ENCODE measurements around the gene CCDC117.
A peak's percentile ranks its signal among the peaks of the same experiment; 100 is the strongest.

Gene CCDC117

DNA sequence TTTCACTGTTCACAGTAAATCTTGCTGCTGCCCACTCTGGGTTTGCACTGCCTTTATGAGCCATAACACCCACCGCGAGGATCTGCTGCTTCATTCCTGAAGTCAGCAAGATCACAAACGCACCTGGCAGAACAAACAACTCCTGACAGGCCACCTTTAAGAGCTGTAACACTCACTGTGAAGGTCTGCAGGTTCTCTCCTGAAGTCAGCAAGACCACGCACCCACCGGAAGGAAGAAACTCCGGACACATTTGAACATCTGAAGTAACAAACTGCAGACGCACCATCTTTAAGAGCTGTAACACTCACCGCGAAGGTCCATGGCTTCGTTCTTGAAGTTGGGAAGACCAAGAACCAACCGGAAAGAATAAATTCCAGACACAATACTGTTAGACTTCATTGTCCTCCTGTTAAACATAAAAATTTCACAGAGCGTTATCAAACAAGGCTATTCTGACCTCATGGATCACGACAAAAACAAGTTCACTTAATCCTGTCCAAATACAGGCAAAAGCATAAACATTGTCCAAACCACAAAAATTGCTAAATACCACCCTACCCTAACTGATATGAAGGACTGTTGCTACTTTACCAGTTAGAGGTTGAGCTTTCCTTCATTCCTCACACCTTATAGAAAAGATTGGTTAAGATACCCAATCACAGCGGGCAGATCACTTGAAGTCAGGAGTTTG, 3.0 kb upstream of the CCDC117 start:
- no peak for DNase-seq

DNA sequence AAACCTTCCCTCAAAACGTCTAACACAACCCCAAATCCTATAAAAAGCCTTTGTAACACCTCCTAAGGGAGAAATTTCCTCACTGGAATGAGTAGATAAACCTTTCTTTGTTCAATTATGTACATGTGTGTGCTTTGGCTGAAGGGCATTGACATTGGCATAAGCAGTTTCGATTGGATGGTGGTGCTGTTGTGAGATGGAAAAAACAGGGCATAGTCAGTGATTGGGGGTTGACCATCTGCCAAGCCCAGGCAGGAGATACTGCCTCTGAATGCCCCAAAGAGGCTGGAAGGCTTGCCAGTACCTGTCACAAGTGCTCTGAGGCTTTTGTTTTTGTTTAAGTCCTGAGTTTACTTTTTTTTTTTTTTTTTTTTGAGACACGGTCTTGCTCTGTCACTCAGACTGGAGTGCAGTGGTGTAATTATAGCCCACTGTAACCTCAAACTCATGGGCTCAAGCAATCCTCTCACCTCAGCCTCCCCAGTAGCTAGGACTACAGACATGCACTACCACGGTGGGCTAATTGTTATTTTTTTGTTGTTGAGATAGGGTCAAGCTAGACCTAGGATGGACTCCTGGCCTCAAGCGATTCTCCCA, 1.2 kb upstream of the CCDC117 start:
- no peak for DNase-seq

DNA sequence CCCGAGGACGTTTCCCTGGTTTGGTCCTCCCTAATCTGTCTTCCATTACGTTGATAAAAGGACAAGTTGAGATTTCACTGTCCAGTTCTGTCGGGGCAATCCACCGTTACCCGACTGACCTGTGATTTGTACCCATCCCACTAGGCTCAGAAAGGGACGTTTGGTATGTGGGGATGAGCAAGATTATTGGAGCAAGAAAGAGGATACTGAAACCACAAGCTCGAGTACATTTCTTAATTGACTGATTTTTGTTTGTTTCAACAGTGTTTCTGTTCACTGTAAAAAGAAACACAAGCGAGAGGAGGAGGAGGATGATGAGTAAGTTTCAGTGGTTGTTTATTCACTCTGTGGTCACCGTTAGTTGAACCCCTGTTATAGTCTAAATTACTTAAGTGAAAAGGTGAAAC, 969 bp downstream of the CCDC117 start:
- DNase-seq = no peak

DNA sequence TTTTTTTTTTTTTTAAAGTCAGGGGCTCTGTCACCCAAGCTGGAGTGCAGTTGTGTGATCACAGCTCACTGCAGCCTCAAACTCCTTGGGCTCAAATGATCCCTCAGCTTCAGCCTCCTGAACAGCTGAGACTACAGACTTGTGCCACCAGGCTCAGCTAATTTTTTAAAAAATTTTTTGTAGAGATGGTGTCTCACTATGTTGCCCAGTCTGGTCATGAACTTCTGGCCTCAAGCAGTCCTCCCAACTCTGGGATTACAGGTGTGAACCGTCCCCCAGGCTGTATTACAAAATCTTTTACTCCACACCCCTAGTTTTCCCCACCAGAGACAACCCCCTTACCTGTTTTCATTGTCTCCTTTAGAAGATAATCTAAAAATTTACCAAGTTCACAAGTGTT, 1.9 kb downstream of the CCDC117 start:
- DNase-seq = no peak

DNA sequence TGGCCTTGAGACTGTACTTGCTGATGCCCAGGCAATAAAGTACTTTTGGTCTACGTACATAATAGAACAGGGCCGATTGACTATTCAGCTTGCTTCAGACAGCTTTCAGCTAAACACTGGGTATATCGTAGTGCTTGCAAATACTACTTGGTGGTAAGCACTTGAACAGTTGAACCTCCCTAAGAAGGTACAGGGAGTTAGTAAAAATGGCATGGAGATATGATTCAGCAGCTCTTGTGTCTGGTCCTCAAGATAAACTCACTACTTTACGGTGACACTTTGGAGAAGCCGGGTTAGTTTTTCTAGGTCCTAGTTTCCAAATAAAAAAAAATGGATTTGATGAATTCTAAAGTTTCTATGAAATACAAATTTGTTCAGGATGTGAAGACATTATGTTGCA, 7.3 kb downstream of the CCDC117 start:
- no peak for DNase-seq

DNA sequence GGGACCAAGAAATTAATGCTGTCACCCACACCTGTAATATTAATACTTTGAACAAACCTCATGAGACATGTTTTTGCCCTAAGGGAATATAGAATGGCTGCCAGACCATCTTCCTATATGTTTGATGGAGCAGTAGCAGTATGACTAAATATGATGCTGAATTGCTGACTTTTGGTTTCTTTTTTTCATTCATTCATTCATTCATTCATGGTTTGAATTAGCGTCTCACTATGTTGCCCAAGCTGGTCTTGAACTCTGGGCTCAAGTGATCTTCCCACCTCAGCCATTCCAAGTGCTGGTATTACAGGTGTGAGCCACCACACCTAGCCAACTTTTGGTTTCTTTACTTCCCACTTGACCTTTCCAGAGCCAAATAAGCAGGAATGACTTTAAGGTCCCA, 7.8 kb downstream of the CCDC117 start:
- no peak for DNase-seq

DNA sequence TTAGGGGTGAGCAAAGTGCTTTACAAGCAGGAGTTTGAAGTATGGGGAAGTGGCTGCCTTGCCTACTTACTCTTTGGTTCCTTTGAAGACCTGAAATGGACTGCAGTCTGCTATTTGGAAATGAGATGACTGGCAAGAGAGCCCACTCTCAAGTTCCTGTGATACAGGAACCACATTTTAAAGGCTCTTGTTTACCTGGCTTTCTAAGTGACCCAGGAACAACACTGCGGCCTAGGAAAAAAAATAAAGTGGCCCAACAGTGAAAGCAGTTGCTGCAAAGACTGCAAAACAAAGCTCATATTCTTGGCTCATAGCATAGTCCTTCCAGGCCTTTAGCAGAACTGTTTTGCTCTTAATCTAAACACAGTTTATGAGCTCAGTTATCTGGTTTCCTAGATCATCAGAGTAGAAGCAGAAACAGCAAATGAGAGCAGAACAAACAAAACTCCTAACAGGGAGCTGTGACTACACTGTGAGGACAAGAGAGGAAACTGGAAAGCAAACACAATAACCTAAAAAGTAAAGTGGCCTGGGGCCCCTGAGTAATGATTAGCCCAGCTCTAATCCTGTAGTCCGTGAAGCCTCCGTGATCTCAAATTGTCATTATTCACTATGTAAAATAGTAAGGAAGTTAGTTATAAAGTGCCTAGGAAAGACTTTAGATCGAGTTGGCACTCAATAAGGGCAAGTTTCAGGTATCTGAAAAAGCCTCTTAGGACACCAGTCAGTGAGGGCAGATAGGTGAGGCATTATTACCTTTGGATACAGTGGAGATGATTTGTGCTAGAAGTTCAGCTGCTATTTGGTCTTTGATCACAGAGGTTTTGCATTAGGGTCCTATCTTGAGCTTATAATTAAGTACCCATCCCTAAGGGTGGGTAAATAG, 11.5 kb downstream of the CCDC117 start:
- no peak for DNase-seq

DNA sequence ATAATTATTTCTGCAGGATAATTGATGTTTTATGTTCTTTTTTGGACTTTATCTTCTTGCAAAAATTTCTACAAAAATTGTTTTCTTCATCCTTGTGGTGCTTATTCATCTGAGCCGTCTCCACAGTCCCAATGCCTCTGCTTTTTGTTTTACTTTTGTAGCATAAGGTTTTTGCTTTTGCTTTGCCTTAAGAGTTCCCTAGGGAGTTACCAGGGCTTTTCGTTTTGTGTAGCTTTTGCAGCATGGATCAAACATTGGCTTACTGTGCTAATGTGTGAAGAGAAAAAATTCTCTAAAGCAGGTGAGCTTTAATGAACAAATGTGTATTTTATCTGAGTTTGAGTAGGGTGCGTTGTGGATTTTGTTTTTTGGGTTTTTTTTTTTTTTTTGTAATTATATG, 16.1 kb downstream of the CCDC117 start:
- DNase-seq = no peak

DNA sequence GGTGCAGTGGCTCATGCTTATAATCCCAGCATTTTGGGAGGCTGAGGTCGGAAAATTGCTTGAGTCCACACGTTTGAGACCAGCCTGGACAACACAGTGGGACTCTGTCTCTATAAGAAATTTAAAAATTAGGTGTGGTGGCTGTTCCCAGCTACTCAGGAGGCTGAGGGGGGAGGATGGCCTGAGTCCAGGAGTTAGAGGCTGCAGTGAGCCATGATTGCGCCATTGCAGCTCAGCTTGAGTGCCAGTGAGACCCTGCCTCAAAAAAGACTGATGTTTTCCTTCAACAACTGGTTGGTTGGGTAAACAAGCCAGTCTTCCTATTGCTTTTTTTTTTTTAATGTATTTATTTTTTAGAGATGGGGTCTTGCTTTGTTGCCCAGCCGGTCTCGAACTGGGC, 18.6 kb downstream of the CCDC117 start:
- no peak for DNase-seq

DNA sequence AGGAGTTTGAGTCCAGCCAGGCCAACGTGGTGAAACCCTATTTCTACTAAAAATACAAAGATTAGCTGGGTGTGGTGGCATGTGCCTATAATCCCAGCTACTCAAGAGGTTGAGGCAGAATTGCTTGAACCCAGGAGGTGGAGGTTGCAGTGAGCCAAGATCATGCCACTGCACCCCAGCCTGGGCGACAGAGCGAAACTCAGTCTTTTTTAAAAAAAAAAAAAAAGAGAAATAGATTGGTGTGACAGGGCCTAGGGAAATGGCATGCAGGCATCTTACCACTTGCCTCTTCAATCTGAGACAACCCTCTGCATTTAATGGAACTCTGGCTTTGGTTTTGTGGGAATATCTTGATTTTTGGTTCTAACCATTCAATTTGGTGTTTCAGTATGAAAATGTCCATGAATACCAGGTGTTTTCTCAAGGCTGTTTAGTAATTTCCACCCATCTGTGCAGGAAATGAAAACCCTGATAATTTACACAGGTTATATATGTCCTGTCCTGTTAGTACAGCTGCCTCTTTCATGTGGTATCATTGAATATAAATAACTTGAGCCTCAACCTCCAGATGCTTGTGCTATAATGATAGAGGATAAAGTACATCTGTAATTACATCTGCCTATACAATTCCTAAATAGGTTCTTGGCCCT, 19.5 kb downstream of the CCDC117 start:
- DNase-seq = no peak

DNA sequence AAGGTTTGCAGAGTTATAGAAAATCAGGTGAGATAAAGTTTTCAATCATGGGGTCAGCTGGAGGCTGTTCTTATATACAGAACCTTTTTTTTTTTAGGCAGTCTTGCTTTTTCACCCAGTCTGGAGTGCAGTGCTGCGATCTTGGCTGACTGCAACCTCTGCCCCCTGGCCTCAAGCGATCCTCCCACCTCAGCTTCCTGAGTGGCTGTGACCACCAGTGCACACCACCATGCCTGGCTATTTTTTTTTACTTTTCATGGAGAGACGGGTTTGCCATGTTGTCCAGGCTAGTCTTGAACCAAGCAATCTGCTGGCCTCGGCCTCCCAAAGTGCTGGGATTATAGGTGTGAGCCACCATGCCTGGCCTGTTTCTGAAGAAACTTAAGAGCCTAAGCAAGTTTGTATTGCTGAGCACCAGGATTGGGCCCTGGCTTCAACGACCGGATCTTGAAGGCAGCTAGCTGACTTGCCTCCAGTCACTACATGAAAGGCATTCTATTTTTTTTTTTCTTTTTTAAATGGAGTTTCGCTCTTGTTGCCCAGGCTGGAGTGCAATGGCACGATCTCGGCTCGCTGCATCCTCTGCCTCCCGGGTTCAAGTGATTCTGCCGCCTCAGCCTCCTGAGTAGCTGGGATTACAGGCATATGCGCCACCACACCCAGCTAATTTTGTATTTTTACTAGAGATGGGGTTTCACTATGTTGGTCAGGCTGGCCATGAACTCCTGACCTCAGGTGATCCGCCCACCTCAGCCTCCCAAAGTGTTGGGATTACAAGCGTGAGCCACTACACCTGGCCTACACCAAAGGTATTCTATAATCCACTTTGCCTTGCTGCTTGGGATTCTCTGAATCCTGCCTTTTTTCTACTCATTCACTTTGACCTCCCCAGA, 20.2 kb downstream of the CCDC117 start:
- DNase-seq = no peak

DNA sequence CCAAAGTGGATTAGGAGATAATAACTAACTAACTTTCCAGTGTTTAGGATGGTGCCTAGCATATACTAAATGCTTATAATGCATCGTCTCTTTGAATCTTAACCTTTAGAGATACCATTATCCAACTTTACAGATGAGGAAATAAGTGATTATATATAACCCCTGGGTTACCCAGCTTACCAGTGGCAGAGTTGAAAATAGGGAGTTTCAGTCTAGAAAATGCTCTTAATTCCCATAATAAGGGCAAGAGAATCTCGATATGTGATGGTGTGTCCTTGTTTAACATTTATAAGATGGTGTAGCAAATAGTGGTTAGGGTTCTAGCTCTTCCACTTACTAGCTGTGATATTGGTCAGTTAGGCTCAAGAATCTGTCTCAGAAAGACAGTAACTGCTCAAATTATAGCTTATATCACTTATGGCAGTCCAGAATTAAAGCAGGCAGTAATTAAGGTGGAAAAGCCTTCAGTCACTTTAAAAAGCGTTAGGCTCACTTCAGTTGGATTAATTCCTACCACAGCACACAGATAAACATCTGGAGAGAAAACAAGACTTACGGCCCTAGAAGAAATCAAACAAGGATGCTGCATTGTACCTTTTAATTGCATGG, 21.6 kb downstream of the CCDC117 start:
- DNase-seq = no peak

DNA sequence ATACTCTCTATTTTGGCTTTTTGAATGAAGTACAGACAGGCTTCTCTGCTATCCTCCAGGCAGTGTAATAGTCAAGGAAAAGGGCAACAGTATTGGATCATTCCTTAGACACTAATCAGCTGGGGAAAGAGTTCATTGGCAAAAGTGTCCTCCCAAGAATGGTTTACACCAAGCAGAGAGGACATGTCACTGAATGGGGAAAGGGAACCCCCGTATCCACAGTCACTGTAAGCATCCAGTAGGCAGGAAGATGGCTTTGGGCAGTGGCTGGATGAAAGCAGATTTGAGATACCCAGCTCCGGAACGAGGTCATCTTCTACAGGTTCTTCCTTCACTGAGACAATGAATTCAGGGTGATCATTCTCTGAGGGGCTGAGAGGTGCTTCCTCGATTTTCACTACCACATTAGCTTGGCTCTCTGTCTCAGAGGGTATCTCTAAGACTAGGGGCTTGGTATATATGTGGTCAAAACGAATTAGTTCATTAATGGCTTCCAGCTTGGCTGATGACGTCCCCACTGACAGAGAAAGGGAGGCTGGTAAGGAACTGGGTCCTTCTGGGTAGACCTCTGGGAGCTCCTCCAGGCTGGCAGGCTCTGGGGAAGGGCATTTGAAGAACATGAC, 22.7 kb downstream of the CCDC117 start:
- no peak for DNase-seq

DNA sequence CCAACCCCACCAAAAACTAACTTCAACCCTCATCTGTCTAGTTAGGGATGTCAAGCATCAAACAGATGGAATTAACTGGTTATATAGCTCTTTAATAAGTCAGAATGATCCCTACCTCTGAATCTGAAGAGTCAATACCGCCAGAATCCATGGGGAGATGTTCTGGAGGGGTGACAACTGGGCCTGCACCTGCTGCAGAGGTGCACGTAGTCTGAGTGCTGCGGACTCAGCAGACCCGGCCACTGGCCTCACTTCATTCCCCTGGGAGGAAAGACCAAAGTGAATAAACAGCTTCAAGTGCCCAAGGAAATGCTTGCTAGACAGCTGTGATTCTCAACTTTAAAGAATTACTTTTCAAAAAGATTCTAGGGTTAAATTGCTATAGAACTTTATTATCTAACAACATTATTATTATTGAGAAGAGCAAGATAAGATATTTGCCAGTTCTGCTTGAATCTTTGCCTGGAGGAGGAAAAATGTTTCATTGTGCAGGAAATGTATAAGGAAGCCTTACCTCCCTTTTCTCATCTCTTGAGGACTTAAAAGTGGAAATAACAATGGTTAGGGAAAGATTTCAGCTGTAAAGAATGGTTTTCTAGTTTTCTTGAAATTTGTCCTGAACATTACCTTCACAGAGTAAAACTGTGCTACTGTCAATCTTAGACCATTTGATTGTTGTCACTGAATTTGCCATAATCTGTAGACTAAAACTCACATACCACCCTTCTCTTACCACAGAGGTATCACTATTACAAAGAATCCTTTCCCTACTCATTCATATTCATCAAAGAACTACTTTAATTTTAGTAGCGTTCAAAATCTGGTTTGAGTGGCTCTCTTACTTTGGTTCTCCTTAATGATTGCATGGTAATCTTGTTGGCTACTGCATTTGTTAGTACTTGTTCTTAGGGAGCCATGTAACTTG, 23.7 kb downstream of the CCDC117 start:
- no peak for DNase-seq

DNA sequence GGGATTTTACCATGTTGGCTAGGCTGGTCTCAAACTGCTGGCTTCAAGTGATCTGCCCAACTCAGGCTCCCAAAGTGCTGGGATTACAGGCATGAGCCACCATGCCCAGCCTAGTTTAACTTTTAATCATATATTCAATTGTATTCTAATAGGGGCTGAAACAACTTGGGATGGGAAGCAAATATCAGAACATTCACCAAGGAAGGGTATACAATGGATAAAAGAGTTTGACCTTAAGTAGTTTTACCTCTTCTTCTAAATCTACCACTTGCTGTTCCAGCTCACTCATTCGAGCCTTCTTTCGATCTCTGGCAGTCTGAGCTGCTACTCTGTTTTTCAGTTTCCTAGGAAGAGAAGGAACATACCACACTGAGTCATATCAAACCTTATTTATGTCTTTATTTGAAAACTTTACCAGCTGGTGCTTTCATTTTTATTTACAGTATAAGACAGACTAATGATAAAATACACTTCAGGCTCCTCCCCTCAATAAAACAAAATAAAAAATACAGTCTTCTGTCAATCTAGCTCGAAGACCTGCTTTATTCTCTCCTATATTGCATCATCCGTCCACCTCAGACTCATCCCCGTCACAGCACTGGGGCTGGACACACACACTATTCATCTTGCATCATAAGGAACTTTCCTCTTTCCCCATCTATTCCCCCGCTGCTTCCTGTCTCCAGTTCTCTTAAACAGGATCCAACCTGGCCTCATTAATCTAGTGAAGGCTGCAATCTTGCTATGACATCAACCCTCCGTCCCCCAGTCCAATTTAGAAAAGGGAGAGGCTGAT, 26.5 kb downstream of the CCDC117 start:
- peak; percentile 35 for DNase-seq

DNA sequence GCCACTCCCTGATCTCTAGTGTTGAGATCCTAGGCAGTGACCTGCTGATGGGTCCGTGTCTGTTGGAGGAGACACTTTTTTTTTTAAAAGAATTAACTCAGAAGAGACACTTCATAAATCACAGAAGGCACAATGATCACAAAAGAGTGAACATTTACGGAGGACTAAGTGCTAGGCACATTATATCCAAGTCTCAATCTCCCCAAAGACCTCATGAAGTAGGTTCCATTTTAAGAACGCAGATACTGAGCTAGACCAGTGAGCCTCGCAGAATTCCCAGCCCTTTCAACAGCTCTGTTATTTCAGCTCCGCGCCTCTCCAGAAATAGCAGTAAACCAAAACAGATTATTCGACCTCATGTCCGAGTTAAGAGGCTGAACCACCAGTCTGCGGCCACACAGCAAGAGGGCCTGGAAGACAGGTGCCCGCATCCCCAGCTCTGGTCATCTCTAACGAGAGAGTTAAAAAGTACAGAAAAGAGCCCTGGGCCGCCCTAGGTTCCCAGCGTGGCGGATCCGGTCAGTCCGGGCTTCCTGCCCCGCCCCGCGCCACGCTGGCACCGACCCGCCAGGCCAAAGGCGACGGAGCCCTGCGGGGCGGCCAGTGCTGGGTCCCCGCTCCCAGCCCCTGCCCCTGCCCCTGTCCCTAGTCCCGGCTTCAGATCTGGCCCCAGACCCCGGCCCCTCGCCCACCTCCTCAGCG, 27.3 kb downstream of the CCDC117 start:
- no peak for DNase-seq

DNA sequence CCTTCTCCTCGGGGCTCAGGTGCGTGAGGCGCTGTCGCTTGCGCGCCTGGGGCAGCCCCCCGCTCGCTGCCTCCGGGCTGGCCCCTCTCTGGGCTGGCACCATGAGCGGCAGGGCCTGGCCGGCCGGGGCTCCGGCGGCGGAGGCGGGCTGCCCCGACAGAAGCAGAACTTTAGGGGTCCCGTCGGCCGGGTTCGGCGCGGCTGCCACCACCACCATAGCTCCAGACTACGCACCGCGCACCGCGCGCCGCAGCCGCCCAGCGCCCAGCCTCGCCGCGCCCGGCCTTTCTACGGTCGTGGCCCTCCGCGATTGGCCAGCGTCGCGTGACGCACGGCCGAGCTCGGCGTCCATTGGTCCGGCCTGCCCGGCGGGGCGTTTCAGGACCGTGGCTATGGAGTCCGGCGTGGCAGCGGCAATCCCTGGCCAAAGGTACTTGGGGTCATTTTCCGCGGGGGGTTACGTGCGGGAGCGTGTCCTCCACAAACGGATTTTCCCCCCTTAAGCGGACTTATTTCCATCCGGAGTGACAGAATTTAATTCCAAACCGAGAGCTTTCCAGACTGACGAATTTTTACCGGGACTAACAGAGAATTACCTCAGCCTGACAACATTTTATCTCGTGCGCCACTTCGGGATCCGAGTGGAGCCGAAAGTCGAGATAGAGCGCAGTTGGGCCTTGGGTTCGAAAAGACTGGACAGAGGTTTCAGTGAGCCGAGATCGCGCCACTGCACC, 28.0 kb downstream of the CCDC117 start, which contains the start of gene XBP1:
TSS of gene XBP1 (minus strand) at position 262 of the 734 bp plus-strand sequence.
- DNase-seq = peak; percentile 90
